OCI-LY7 (cell line): ENCODE results near the gene LDHAL6A. TPM values are rescaled to one million over a fixed set of nuclear protein-coding genes. Genes with fewer than 3 reads are reported as not detected.
"Not testable (repeated sequence)": the region's sequence is repeated elsewhere in the genome, so short reads cannot be mapped to it uniquely, and the experiment has no call there.

Experiments used
- Bru-seq: library from RNA; stranded (reverse); fragments of 400-500 nt; gene quantifications from one replicate; lab custom pipeline; 2021; lab: Mats Ljungman, UMichigan
- BruChase-seq, 2 experiments: library from RNA; stranded (reverse); fragments of 400-500 nt; gene quantifications; one replicate each; lab custom pipeline; 2021; lab: Mats Ljungman, UMichigan
- BruUV-seq: library from RNA; stranded (reverse); fragments of 400-500 nt; replicated peaks from 2 replicates; lab custom pipeline; 2021; lab: Mats Ljungman, UMichigan
- CTCF ChIA-PET: fragments of 300-600 bp; sonication (Branson Sonifier 250); formaldehyde crosslinking; loops from one replicate; lab custom pipeline; 2022; ENCODE audit warnings: antibody characterized with exemption; ENCODE audit not compliant: unreplicated experiment; lab: Charles Lee
- POLR2A ChIA-PET: fragments of 300-600 bp; sonication (Branson Sonifier 250); formaldehyde crosslinking; loops from one replicate; lab custom pipeline; 2022; ENCODE audit warnings: antibody characterized with exemption; lab: Charles Lee
- DNase-seq: peaks from one replicate; pipeline ENCODE4 v3.0.0-alpha.2; 2015; ENCODE audit warnings: low spot score
- H2AFZ ChIP-seq: fragments of 200-600 bp; sonication (generic), shearing (Covaris generic); 2 replicates; pipeline ENCODE4 v1.6.1; 2014; ENCODE audit warnings: mild to moderate bottlenecking, antibody characterized with exemption, low read length, moderate library complexity
- H3K27ac ChIP-seq: fragments of 200-600 bp; sonication (generic); 2 replicates; pipeline ENCODE4 v1.5.1; 2014; ENCODE audit warnings: mixed run types, low read depth, mild to moderate bottlenecking, moderate library complexity, low read length, inconsistent platforms; ENCODE audit not compliant: poor library complexity, severe bottlenecking
- H3K36me3 ChIP-seq: fragments of 200-600 bp; sonication (generic); 2 replicates; pipeline ENCODE4 v1.6.1; 2014; ENCODE audit warnings: mild to moderate bottlenecking, antibody characterized with exemption, low read length, moderate library complexity, mixed read lengths; ENCODE audit not compliant: insufficient read depth
- H3K4me1 ChIP-seq: fragments of 200-600 bp; sonication (generic); 2 replicates; pipeline ENCODE4 v1.5.1; 2014; ENCODE audit warnings: mild to moderate bottlenecking, low read length; ENCODE audit not compliant: insufficient read depth, poor library complexity, severe bottlenecking
- H3K4me2 ChIP-seq: fragments of 200-600 bp; sonication (generic); 2 replicates; pipeline ENCODE4 v1.6.1; 2014; ENCODE audit warnings: mild to moderate bottlenecking, low read length
- H3K4me3 ChIP-seq: fragments of 200-600 bp; sonication (generic); 2 replicates; pipeline ENCODE4 v1.5.1; 2014; ENCODE audit warnings: mild to moderate bottlenecking, low read depth, low read length; ENCODE audit not compliant: poor library complexity, severe bottlenecking
- H3K79me2 ChIP-seq: fragments of 200-600 bp; sonication (generic); 2 replicates; pipeline ENCODE4 v1.6.1; 2016; ENCODE audit warnings: low read depth, mild to moderate bottlenecking, low read length, moderate library complexity, mixed read lengths; ENCODE audit not compliant: insufficient read depth
- H3K9me2 ChIP-seq: fragments of 200-600 bp; sonication (generic); 2 replicates; pipeline ENCODE4 v1.6.1; 2016; ENCODE audit warnings: mild to moderate bottlenecking, low read length, mixed read lengths; ENCODE audit not compliant: insufficient read depth
- H3K9me3 ChIP-seq: fragments of 200-600 bp; sonication (generic); 2 replicates; pipeline ENCODE4 v1.6.1; 2014; ENCODE audit warnings: mild to moderate bottlenecking, mixed run types, low read length, mixed read lengths
- H4K20me1 ChIP-seq: fragments of 200-600 bp; sonication (generic); 2 replicates; pipeline ENCODE4 v1.6.1; 2014; ENCODE audit warnings: mild to moderate bottlenecking, antibody characterized with exemption, low read length, moderate library complexity, mixed read lengths; ENCODE audit not compliant: insufficient read depth
- EZH2phosphoT487 ChIP-seq: fragments of 200-600 bp; sonication (generic); IDR thresholded peaks from 2 replicates; pipeline ENCODE4 v1.6.1; 2018; ENCODE audit warnings: low read depth, borderline replicate concordance, mild to moderate bottlenecking, mixed run types, antibody characterized with exemption, low read length, moderate library complexity, mixed read lengths
- intact Hi-C: fragments of 100-400 bp; cut with micrococcal nuclease; formaldehyde crosslinking; loops from one replicate; pipeline ENCODE4 v1.10.0; 2022; ENCODE audit not compliant: unreplicated experiment
- long read RNA-seq: library from polyadenylated mRNA; stranded (forward); transcript quantifications from one replicate; pipeline ENCODE4 v2.0.0, GENCODE V29; 2022
- total RNA-seq, 2 experiments: library from RNA; depleted of rRNA in 1 of 2; stranded (reverse); fragments of >200 nt in 1 of 2; shearing (Covaris generic) in 1 of 2; gene quantifications; 2 replicates each; pipeline ENCODE4 v1.2.3, GENCODE V29; 2014 to 2022
- TF ChIP-seq, protein P1 (sequence below): fragments of 200-600 bp; sonication (generic); conservative IDR thresholded peaks from 2 replicates; pipeline ENCODE4 v1.5.1; 2014; ENCODE audit warnings: mild to moderate bottlenecking, antibody characterized with exemption, low read length, moderate library complexity, mixed read lengths

Gene LDHAL6A
- not detected in 2 replicates for total RNA-seq (2014; rRNA removed; shearing (Covaris generic))
- not detected in 2 replicates for total RNA-seq (2022)
- Bru-seq, nascent RNA: not detected
- BruChase-seq, experiment 1, labeled RNA remaining after a 6-hour chase: percentile 6 among the genes with signal in this experiment
- percentile 8 among the genes with signal in this experiment for BruChase-seq, experiment 2, labeled RNA remaining after a 2-hour chase
- long read RNA-seq, partial matches to known transcripts: 0 of 3 reads
- long read RNA-seq, other reads (novel, unspliced or antisense): 3 of 3 reads

DNA sequence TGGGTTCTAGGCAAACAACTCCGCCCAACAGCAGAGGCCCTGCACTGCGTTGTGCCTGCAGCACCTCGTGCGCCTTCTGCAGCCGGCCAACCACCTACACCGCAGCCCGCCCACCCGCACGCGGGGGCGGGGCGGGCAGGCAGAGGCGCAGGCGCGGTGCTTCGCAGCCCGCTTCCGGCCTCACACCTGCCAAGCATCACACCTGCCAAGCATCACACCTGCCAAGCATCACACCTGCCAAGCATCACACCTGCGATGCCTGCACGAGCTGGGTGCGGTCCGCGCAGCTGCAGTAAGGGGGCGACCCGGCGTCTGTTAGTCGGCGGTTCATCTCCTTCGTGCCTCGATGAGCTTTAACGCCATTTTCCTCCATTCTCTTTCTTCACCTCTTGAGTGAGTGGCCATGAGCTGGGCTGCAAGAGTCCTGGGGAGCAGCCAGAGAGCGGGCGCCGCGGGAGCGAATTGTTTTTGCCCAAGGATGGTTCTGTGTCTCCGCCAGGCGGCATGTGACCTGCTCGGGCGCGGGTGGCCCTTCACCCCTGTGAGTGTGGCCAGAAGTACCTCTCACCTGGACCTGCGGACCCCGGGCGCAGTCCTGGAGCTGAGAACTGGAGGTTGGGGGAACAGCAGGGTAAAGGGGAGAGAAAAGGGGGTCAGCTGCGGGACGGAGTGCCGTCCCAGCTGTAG lies at the start of gene LDHAL6A:
Gene LDHAL6A (plus strand): TSS at position 171 of the 687 bp plus-strand sequence. CDS start 825 bp downstream, outside the sequence.
- no TSS peak for BruUV-seq
- no peaks in the 10 kb centered on the region for H3K9me2 ChIP-seq
- H2AFZ ChIP-seq: no peak within 1 kb of the TSS
- H3K9me3 ChIP-seq: no peaks in the 10 kb centered on the region
- H3K79me2 ChIP-seq: no peaks in the 10 kb centered on the region
- ChIA-PET CTCF (no interaction called here), POLR2A (interaction anchor here (1.4 kb wide), 1 partner anchor 12 kb away, joined by 5 read pairs; no protein-coding TSS in a partner anchor)
- H3K4me1 ChIP-seq: no peaks in the 10 kb centered on the region
- H4K20me1 ChIP-seq: no peaks in the 10 kb centered on the region
- intact Hi-C loops: no loop called here
- TF ChIP-seq EZH2phosphoT487: no peak
- TF ChIP-seq, protein P1, sequence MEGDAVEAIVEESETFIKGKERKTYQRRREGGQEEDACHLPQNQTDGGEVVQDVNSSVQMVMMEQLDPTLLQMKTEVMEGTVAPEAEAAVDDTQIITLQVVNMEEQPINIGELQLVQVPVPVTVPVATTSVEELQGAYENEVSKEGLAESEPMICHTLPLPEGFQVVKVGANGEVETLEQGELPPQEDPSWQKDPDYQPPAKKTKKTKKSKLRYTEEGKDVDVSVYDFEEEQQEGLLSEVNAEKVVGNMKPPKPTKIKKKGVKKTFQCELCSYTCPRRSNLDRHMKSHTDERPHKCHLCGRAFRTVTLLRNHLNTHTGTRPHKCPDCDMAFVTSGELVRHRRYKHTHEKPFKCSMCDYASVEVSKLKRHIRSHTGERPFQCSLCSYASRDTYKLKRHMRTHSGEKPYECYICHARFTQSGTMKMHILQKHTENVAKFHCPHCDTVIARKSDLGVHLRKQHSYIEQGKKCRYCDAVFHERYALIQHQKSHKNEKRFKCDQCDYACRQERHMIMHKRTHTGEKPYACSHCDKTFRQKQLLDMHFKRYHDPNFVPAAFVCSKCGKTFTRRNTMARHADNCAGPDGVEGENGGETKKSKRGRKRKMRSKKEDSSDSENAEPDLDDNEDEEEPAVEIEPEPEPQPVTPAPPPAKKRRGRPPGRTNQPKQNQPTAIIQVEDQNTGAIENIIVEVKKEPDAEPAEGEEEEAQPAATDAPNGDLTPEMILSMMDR: no peak
- no peak within 1 kb of the TSS for H3K27ac ChIP-seq
- H3K4me2 ChIP-seq: no peak within 1 kb of the TSS
- no peak within 1 kb of the TSS for H3K4me3 ChIP-seq
- no peaks in the 10 kb centered on the region for H3K36me3 ChIP-seq
- DNase-seq: no peak

DNA sequence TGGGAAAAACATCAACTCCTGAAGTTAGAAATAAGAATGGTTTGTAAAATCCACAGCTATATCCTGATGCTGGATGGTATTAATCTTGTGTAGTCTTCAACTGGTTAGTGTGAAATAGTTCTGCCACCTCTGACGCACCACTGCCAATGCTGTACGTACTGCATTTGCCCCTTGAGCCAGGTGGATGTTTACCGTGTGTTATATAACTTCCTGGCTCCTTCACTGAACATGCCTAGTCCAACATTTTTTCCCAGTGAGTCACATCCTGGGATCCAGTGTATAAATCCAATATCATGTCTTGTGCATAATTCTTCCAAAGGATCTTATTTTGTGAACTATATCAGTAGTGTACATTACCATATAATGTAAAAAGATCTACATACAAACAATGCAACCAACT lies 48.3 kb upstream of the LDHAL6A start:
- H2AFZ ChIP-seq, DNase-seq, H3K9me3 ChIP-seq, intact Hi-C loops, H3K9me2 ChIP-seq, H3K4me1 ChIP-seq, H3K4me2 ChIP-seq, H3K4me3 ChIP-seq, H3K27ac ChIP-seq, CTCF ChIA-PET: not testable (repeated sequence)
- Histone ChIP-seq H3K36me3 (peaks cover 72% of the 10 kb centered on the region), H4K20me1 (peaks cover 11% of the 10 kb centered on the region), H3K79me2 (peaks cover 20% of the 10 kb centered on the region; the same call in 1 of the 2 replicates)
- POLR2A ChIA-PET: interaction anchor here (0.6 to 4.0 kb wide), 4 partner anchors 10 to 15 kb away, joined by 3 to 19 read pairs (median 4); partner anchors contain the start of gene LDHA
- BruUV-seq: TSS peak; percentile 99

DNA sequence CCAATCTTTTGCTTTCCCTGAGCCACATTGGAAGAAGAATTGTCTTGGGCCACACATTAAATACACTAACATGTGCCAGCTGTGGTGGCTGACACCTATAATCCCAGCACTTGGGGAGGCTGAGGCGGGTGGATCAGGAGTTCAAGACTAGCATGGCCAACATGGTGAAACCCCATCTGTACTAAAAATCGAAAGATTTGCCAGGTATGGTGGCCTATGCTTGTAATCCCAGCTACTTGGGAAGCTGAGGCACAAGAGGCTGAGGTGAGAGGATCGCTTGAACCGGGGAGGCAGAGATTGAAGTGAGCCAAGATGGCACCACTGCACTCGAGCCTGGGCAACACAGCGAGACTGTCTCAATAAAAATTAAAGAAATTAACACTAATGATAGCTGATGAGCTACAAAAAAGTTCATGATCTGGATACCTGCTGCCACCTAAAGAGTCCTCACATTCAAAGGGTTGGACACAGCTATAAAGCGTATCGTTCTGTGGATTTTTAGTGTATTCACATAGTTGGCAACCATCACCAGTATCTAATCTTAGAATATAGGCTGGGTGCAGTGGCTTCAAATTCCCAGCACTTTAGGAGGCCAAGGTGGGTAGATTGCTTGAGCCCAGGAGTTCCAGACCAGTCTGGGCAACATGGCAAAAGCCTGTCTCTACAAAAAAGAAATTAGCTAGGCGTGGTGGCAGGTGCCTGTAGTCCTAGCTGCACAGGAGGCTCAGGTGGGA lies 46.9 kb upstream of the LDHAL6A start:
- CTCF ChIA-PET: no interaction called here
- Histone ChIP-seq H3K27ac (no peak overlapping the region), H3K4me1 (no peaks in the 10 kb centered on the region), H3K79me2 (peaks cover 6% of the 10 kb centered on the region; the same call in 1 of the 2 replicates), H3K36me3 (peaks cover 59% of the 10 kb centered on the region), H3K4me2 (no peak overlapping the region), H3K9me3 (no peaks in the 10 kb centered on the region), H3K9me2 (no peaks in the 10 kb centered on the region), H4K20me1 (no peaks in the 10 kb centered on the region), H2AFZ (no peak overlapping the region), H3K4me3 (no peak overlapping the region)
- POLR2A ChIA-PET: interaction anchor here (0.6 to 1.3 kb wide), 2 partner anchors 13 to 146 kb away, joined by 3 to 5 read pairs; no protein-coding TSS in a partner anchor
- DNase-seq: peak; percentile 13
- TF ChIP-seq EZH2phosphoT487: no peak
- TF ChIP-seq, protein P1: no peak
- BruUV-seq: no TSS peak
- intact Hi-C loops: no loop called here
